Measurements from ENCODE around the gene KIF11.
"Not testable (repeated sequence)": the region's sequence is repeated elsewhere in the genome, so short reads cannot be mapped to it uniquely, and the experiment has no call there.

Gene KIF11

DNA sequence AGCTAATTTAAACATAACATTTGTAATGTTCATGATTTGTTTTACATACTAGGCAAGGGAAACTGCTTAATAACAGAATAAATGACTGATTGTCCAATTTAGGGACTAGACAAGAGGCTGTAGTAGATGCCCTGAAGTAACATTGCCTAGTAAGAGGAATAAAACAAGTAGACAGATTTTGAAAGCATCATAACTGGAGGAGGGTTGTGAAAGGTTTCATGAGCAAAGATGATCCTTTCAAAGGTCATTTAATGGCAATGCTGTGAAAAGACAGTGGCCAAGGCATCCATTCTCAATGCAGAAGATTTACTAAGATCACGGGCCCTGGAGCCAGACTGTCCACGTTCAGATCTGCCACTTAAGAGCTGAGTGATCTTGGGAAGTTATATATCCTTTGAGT is 52.0 kb downstream of the KIF11 start:
- no peak for TF ChIP-seq CTCF (IDR thresholded peaks at IDR 0.05; ENCODE audit: low read depth, low read length, missing control alignments)
- DNase-seq (ENCODE audit: extremely low read depth, low read depth) = no peak
- H3K4me3 ChIP-seq (replicated peaks; ENCODE audit: low read depth, low read length) = no peak overlapping the region

DNA sequence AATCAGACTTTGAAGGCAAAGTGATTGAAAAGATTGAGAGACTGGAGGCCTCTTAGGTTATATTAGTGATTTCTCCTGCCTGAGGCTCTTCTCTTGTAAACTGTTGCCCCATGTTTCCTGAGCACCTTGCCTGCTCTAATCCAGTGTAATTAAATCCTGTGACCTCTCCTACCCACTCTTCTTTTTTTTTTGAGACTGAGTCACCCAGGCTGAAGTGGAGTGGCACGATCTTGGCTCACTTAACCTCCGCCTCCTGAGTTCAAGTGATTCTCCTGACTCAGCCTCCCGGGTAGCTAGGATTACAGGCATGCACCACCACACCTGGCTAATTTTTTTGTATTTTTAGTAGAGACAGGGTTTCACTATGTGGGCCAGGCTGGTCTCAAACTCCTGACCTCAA is 57.9 kb downstream of the KIF11 start:
- not testable (repeated sequence) for H3K4me3 ChIP-seq (replicated peaks; ENCODE audit: low read depth, low read length); DNase-seq (ENCODE audit: extremely low read depth, low read depth)

DNA sequence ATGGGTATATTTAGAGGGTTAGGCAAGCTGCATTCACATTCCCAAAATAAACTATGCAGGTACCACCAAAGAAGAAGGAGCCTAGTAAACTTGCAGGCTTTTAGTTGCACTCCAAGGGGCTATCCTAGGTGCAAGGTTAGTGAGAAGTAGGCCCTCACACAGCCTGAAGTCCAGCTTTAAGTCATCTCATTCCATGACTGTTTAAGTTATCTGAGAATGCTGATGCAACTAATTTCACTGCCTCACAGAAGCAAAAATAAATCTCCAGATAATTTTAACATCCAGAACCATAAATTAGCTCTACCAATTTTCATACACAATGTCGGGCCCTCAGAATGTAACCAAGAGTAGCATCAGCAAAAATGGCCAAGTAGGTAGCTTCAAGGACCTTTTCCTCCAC is 62.5 kb downstream of the KIF11 start:
- DNase-seq (ENCODE audit: extremely low read depth, low read depth) = no peak
- H3K4me3 ChIP-seq (replicated peaks; ENCODE audit: low read depth, low read length) = no peak overlapping the region
- no peak for TF ChIP-seq CTCF (IDR thresholded peaks at IDR 0.05; ENCODE audit: low read depth, low read length, missing control alignments)

- no peak for DNase-seq (ENCODE audit: extremely low read depth, low read depth)
- no peak for TF ChIP-seq CTCF (IDR thresholded peaks at IDR 0.05; ENCODE audit: low read depth, low read length, missing control alignments)
- no peak overlapping the region for H3K4me3 ChIP-seq (replicated peaks; ENCODE audit: low read depth, low read length)
Measured at GRCh38 chr10:92656266-92656961, 63.5 kb downstream of the KIF11 start.

DNA sequence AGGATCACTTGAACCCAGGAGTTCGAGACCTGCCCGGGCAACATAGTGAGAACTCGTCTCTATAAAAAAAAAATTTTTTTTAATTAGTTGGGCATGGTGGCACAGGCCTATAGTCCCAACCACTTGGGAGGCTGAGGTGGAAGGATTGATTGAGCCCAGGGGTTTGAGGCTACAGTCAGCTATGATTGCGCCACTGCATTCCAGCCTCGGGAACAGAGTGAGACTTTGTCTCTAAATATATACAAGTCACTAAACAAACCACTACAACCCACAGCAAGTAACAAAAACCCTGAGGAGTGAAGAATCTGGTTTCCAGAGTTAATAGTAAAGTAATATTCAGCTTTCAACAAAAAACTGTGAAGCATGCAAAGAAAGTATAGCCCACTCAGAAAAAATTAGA is 64.1 kb downstream of the KIF11 start:
- H3K4me3 ChIP-seq (replicated peaks; ENCODE audit: low read depth, low read length) = no peak overlapping the region
- DNase-seq (ENCODE audit: extremely low read depth, low read depth) = no peak
- no peak for TF ChIP-seq CTCF (IDR thresholded peaks at IDR 0.05; ENCODE audit: low read depth, low read length, missing control alignments)

GRCh38 chr10:92662848-92663247 is 69.9 kb downstream of the KIF11 start:
- no peak for TF ChIP-seq CTCF (IDR thresholded peaks at IDR 0.05; ENCODE audit: low read depth, low read length, missing control alignments)
- no peak for DNase-seq (ENCODE audit: extremely low read depth, low read depth)
- no peak overlapping the region for H3K4me3 ChIP-seq (replicated peaks; ENCODE audit: low read depth, low read length)

GRCh38 chr10:92664322-92664721 is 71.4 kb downstream of the KIF11 start:
- H3K4me3 ChIP-seq (replicated peaks; ENCODE audit: low read depth, low read length) = no peak overlapping the region
- no peak for DNase-seq (ENCODE audit: extremely low read depth, low read depth)
- no peak for TF ChIP-seq CTCF (IDR thresholded peaks at IDR 0.05; ENCODE audit: low read depth, low read length, missing control alignments)
